T-cell (primary cell): ENCODE measurements around the gene MRRF. TPM values are rescaled to one million over a fixed set of nuclear protein-coding genes. Genes with fewer than 3 reads are reported as not detected.

Source experiments
- ATAC-seq, 4 experiments: fragments of 200-7000 bp in 3 of 4; fragments of 150-1000 bp in 1 of 4; cut with Tn5 transposase; replicated peaks in 1 of 4; 1 replicate in 3 of 4; 2 replicates in 1 of 4; pipeline ENCODE4 v1.10.0; 2021; ENCODE audit warnings: moderate library complexity in 3 of 4, mild to moderate bottlenecking in 2 of 4, moderate number of reproducible peaks in 1 of 4
- CTCF ChIA-PET, 2 donors: fragments of 300-600 bp; sonication (Branson Sonifier 250); formaldehyde crosslinking; loops; one replicate each; lab custom pipeline; 2022; ENCODE audit warnings: antibody characterized with exemption in 2 of 2; lab: Charles Lee
- POLR2A ChIA-PET, 2 donors: fragments of 300-600 bp; sonication (Branson Sonifier 250); formaldehyde crosslinking; loops; one replicate each; lab custom pipeline; 2022; ENCODE audit warnings: antibody characterized with exemption in 2 of 2; lab: Charles Lee
- DNase-seq, 35 experiments: peaks; one replicate each; pipeline versions ENCODE4 v3.0.0 to v3.0.0-alpha.2; 2013 to 2023
- H3K27ac ChIP-seq: one replicate; pipeline ENCODE4 v1.5.1; 2013; ENCODE audit warnings: low read length
- H3K27me3 ChIP-seq, 2 experiments: replicated peaks in 1 of 2; 1 replicate in 1 of 2; 2 replicates in 1 of 2; pipeline versions ENCODE4 v1.6.1 to v1.7.0; 2013; ENCODE audit warnings: low read length in 1 of 2, mixed read lengths in 1 of 2; ENCODE audit not compliant: control insufficient read depth in 2 of 2, insufficient read depth in 2 of 2; ENCODE audit errors: extremely low read depth in 1 of 2
- H3K36me3 ChIP-seq, 2 donors: 1 replicate in 1 of 2; 2 replicates in 1 of 2; pipeline versions ENCODE4 v1.6.1 to v1.7.0; 2013; ENCODE audit warnings: low read length in 1 of 2; ENCODE audit not compliant: control insufficient read depth in 2 of 2, insufficient read depth in 1 of 2; ENCODE audit errors: extremely low read depth in 1 of 2
- H3K4me1 ChIP-seq, 2 experiments: 1 replicate in 1 of 2; 2 replicates in 1 of 2; pipeline versions ENCODE4 v1.6.1 to v1.7.0; 2013; ENCODE audit warnings: low read length in 2 of 2, mixed read lengths in 1 of 2; ENCODE audit not compliant: insufficient read depth in 2 of 2, control insufficient read depth in 1 of 2; ENCODE audit errors: extremely low read depth in 1 of 2
- H3K4me3 ChIP-seq, 2 donors: 1 replicate in 1 of 2; 2 replicates in 1 of 2; pipeline versions ENCODE4 v1.5.1 to v1.7.0; 2013; ENCODE audit warnings: mild to moderate bottlenecking in 2 of 2, low read length in 1 of 2, moderate library complexity in 1 of 2; ENCODE audit not compliant: control insufficient read depth in 1 of 2; ENCODE audit errors: extremely low read depth in 1 of 2
- H3K9me3 ChIP-seq: 2 replicates; pipeline ENCODE4 v1.7.0; 2013
- H3K27ac Mint-ChIP-seq, 2 donors: one replicate each; pipeline ENCODE4 v1.8.0; 2020 to 2021; ENCODE audit warnings: mild to moderate bottlenecking in 2 of 2, mixed read lengths in 2 of 2
- H3K27me3 Mint-ChIP-seq, 2 donors: one replicate each; pipeline ENCODE4 v1.8.0; 2021 to 2022; ENCODE audit warnings: mixed read lengths in 2 of 2
- H3K36me3 Mint-ChIP-seq: one replicate; pipeline ENCODE4 v1.8.0; 2021; ENCODE audit warnings: mixed read lengths
- H3K4me1 Mint-ChIP-seq, 3 donors: one replicate each; pipeline ENCODE4 v1.8.0; 2020 to 2022; ENCODE audit warnings: mixed read lengths in 3 of 3, mild to moderate bottlenecking in 1 of 3
- H3K4me3 Mint-ChIP-seq, 3 donors: one replicate each; pipeline ENCODE4 v1.8.0; 2020 to 2022; ENCODE audit warnings: mild to moderate bottlenecking in 3 of 3, mixed read lengths in 3 of 3, moderate library complexity in 3 of 3
- H3K9me3 Mint-ChIP-seq, 3 donors: one replicate each; pipeline ENCODE4 v1.8.0; 2020 to 2022; ENCODE audit warnings: mixed read lengths in 3 of 3
- WGBS: methylation state at CpG from one replicate; pipeline ENCODE4 v1.1.5; 2013; ENCODE audit warnings: missing lambda C conversion rate; ENCODE audit not compliant: insufficient coverage; 5-methylcytosine and 5-hydroxymethylcytosine counted together
- total RNA-seq, 35 experiments: library from RNA in 6 of 35; stranded (reverse) in 6 of 35; fragments of 120-200 nt in 1 of 35; gene quantifications; one replicate each; pipeline versions ENCODE4 v1.2.1 to v1.2.4 and lab custom pipeline; 2013 to 2026

MRRF gene
- total RNA-seq, 5 donors from 2014 or later (not counting 1 experiment from before 2014, with no cell fraction given) = 27.7 to 34.1 (median 29.1) TPM

DNA sequence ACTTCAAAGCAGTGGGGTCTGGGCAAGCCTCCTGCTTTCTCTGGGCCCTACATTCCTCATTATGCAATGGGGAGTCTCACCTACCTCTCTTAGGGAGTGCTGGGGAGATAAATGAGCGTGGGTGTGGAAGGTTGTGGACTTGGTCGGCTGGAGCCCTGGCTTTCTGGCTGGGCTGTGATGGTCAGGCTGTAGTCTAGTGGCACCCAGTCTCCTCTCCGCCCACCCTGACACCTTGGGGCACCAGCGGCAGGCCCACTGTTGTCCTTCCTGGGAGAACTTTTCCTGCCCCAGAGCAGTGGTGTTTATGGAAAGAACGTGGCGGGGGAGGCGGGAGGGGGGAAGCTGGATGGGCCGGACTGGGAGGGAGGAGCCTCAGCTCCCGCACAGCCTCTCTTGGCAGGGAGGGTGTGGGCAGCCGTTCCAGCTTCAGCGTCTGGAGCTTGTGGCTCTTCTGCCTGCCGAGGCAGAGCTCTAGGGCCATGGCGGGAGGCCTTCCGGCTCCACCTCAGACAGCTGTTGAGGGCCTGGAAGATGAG lies 110.3 kb downstream of the MRRF start:
- Mint-ChIP-seq H3K4me1 (peaks cover 10 to 18% (median 12%) of the 10 kb centered on the region in 3 donors), H3K4me3 (no peak overlapping the region), H3K27me3 (peaks cover 32 to 47% of the 10 kb centered on the region in 2 donors), H3K9me3 (peaks cover 0 to 3% (median 0%) of the 10 kb centered on the region in 3 donors), H3K27ac (no peak overlapping the region), H3K36me3 (no peaks in the 10 kb centered on the region)
- Histone ChIP-seq H3K9me3 (peaks cover 4% of the 10 kb centered on the region), H3K4me3 (no peak overlapping the region), H3K4me1 (peaks cover 0 to 19% of the 10 kb centered on the region in 2 experiments), H3K27me3 (peaks cover 0 to 69% of the 10 kb centered on the region in 2 experiments), H3K27ac (no peak overlapping the region), H3K36me3 (no peaks in the 10 kb centered on the region)
- POLR2A ChIA-PET = no interaction called here
- no peak for DNase-seq
- WGBS = 81% methylated on average over 11 of the region's 14 CpGs
- no peak for ATAC-seq
- CTCF ChIA-PET = no interaction called here

DNA sequence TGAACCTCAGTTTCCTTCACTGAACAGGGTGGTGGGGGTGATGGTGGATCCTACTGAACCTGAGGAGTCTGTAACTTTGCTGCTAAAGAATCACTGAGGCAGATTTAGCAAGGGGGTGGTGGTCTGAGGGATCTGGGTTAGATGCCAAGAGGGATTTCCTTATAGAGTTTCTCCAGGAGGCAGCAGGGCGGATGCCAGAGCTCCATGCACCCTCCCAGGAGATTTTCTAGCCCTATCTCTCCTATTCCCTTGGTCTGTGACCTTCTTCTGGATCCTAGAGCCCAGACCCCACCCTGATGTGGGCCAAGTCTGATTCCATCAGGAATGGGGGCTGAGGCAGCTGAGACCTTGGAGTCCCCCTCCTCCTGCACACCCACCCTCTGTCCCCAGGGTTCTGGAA lies 112.1 kb downstream of the MRRF start:
- peaks cover 4% of the 10 kb centered on the region for H3K9me3 ChIP-seq
- H3K27ac ChIP-seq = no peak overlapping the region
- no CpG with 5 or more reads among the region's 1 CpG for WGBS
- Mint-ChIP-seq H3K4me1 (peaks cover 0 to 3% (median 3%) of the 10 kb centered on the region in 3 donors), H3K36me3 (peaks cover 2% of the 10 kb centered on the region), H3K9me3 (peaks cover 0 to 8% (median 0%) of the 10 kb centered on the region in 3 donors), H3K27ac (no peak overlapping the region), H3K4me3 (no peak overlapping the region), H3K27me3 (peaks cover 23 to 33% of the 10 kb centered on the region in 2 donors)
- ChIA-PET POLR2A (interaction anchor here in 1 of 2 donors (0.6 kb wide), 1 partner anchor 10 kb away, joined by 3 read pairs; no protein-coding TSS in a partner anchor), CTCF (no interaction called here)
- H3K4me3 ChIP-seq = no peak overlapping the region
- ATAC-seq = no peak
- DNase-seq = peak in 1 of 35 experiments; percentile 3
- peaks cover 0 to 59% of the 10 kb centered on the region in 2 experiments for H3K27me3 ChIP-seq
- H3K4me1 ChIP-seq = peaks cover 0 to 5% of the 10 kb centered on the region in 2 experiments
- H3K36me3 ChIP-seq = no peaks in the 10 kb centered on the region

DNA sequence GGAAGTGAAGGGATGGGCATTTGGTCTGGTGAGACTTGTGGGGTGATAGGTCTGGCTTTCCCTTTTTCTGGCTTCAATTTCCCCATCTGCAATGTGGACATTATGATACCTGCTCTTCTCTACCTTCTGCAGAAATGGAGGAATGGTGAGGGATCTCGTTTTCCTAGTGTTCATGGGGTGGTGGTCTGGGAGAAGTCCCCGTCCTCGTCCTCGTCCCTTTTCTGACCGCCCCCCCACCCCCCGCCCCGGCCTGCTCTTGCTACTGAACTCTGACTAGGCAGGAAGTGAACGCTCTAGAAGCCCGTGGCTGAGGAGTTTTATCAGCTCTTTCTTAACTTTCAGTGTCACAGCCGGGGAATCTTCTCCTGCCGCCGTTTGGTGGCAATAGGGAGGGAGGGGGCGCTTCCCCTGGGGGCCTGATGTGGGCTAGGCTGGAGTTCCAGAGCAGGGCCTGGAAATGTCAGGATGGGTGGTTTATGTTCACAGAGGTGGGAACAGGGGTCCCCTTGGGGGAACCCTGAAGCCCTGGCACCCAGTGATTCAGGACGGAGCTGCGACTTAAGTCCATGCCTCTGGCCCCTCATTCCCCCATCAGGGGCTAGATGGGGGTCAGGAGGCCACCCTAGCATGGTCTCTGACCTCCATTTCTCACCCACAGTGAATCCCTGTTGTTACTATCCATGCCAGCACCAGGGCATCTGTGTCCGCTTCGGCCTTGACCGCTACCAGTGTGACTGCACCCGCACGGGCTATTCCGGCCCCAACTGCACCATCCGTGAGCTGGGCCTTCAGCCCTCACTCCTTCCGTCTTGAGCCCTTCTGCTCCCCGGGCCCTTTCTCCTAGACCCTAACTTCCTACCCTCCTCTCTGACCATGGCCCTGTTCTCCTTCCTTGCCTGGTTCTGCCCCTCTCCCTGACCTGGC lies 112.8 kb downstream of the MRRF start:
- Histone ChIP-seq H3K27me3 (peaks cover 0 to 52% of the 10 kb centered on the region in 2 experiments), H3K36me3 (no peaks in the 10 kb centered on the region), H3K27ac (no peak overlapping the region), H3K4me3 (no peak overlapping the region), H3K4me1 (peaks cover 0 to 5% of the 10 kb centered on the region in 2 experiments), H3K9me3 (peaks cover 4% of the 10 kb centered on the region)
- Mint-ChIP-seq H3K27me3 (peaks cover 16 to 26% of the 10 kb centered on the region in 2 donors), H3K4me1 (no peaks in the 10 kb centered on the region), H3K36me3 (peaks cover 2% of the 10 kb centered on the region), H3K4me3 (no peak overlapping the region), H3K9me3 (peaks cover 0 to 8% (median 0%) of the 10 kb centered on the region in 3 donors), H3K27ac (no peak overlapping the region)
- ATAC-seq (peak in 1 of 4 experiments; percentile 18), DNase-seq (peak in 1 of 35 experiments; percentile 2)
- WGBS = 87% methylated on average over 10 of the region's 24 CpGs
- ChIA-PET CTCF (no interaction called here), POLR2A (interaction anchor here in 1 of 2 donors (0.6 kb wide), 1 partner anchor 9 kb away, joined by 3 read pairs; no protein-coding TSS in a partner anchor)

DNA sequence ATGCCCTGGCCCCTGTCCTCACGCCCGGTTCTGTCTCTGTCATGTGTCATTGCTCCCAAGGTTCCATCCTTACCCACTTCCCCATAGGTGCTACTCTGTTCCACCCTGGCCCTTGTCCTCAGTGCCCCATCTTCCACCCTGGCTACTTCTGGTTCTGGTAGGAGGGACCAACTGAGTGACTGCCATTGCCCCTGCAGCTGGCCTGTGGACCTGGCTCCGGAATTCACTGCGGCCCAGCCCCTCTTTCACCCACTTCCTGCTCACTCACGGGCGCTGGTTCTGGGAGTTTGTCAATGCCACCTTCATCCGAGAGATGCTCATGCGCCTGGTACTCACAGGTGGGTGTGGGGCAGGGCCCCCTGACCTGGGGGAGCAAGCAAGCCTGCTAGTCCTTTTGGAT lies 113.6 kb downstream of the MRRF start:
- H3K4me3 ChIP-seq = no peak overlapping the region
- Mint-ChIP-seq H3K4me3 (no peak overlapping the region), H3K27me3 (peaks cover 15 to 19% of the 10 kb centered on the region in 2 donors), H3K4me1 (no peaks in the 10 kb centered on the region), H3K27ac (no peak overlapping the region), H3K36me3 (peaks cover 2% of the 10 kb centered on the region), H3K9me3 (peaks cover 0 to 8% (median 0%) of the 10 kb centered on the region in 3 donors)
- peaks cover 0 to 46% of the 10 kb centered on the region in 2 experiments for H3K27me3 ChIP-seq
- H3K9me3 ChIP-seq = peaks cover 4% of the 10 kb centered on the region
- ATAC-seq (no peak), DNase-seq (no peak)
- 94% methylated on average over 4 of the region's 8 CpGs for WGBS
- ChIA-PET CTCF (no interaction called here), POLR2A (no interaction called here)
- H3K27ac ChIP-seq = no peak overlapping the region
- no peaks in the 10 kb centered on the region for H3K36me3 ChIP-seq
- peaks cover 0 to 5% of the 10 kb centered on the region in 2 experiments for H3K4me1 ChIP-seq

DNA sequence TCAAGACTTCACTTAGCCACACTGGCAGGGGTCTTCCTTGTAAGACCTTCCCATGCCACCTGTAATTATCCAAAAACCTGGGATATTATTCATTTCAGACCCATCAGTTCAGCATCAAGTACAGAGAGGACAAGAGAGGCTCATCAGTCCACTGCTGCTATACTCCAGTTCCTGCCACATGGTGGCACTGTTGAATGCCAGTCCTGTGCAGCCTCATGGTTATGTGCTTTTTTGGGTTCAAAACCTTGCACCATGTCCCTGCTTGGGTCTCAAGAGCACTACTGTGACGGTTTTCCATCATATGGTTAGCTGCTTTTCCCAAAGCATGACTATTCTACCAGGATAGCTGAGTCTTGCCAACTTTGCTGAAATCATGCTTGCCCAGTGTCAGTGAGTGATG lies 114.7 kb downstream of the MRRF start:
- WGBS = 38% methylated on average over 1 of the region's 1 CpG
- no peak overlapping the region for H3K4me3 Mint-ChIP-seq
- no peaks in the 10 kb centered on the region for H3K36me3 ChIP-seq
- H3K27ac ChIP-seq = no peak overlapping the region
- peaks cover 2% of the 10 kb centered on the region for H3K36me3 Mint-ChIP-seq
- peaks cover 0 to 42% of the 10 kb centered on the region in 2 experiments for H3K27me3 ChIP-seq
- peaks cover 0 to 5% of the 10 kb centered on the region in 2 experiments for H3K4me1 ChIP-seq
- H3K27me3 Mint-ChIP-seq = peaks cover 12 to 15% of the 10 kb centered on the region in 2 donors
- H3K9me3 Mint-ChIP-seq = peaks cover 0 to 8% (median 0%) of the 10 kb centered on the region in 3 donors
- ATAC-seq = no peak
- peaks cover 4% of the 10 kb centered on the region for H3K9me3 ChIP-seq
- ChIA-PET CTCF (interaction anchor here in 1 of 2 donors (0.5 kb wide), 1 partner anchor 645 kb away, joined by 3 read pairs; no protein-coding TSS in a partner anchor), POLR2A (no interaction called here)
- no peak overlapping the region for H3K4me3 ChIP-seq
- H3K4me1 Mint-ChIP-seq = no peaks in the 10 kb centered on the region
- DNase-seq = no peak
- no peak overlapping the region for H3K27ac Mint-ChIP-seq

DNA sequence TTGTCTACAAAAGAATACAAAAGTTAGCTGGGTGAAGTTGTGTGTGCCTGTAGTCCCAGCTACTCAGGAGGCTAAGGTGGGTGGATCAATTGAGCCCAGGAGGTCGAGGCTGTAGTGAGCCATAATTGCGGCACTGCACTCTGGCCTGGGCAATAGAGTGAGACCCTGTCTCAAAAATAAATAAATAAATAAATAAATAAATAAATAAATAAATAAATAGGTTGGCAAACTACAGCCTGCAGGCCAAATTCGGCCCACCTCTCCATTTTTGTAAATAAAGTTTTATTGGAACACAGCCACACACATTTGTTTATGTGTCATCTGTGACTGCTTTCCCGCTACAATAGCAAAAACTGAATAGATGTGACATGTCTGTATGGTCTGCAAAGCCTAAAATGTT lies 115.6 kb downstream of the MRRF start:
- Mint-ChIP-seq H3K4me1 (no peaks in the 10 kb centered on the region), H3K36me3 (peaks cover 2% of the 10 kb centered on the region), H3K4me3 (no peak overlapping the region), H3K9me3 (peaks cover 0 to 8% (median 0%) of the 10 kb centered on the region in 3 donors), H3K27me3 (peaks cover 12 to 15% of the 10 kb centered on the region in 2 donors), H3K27ac (no peak overlapping the region)
- H3K27me3 ChIP-seq = peaks cover 0 to 35% of the 10 kb centered on the region in 2 experiments
- ChIA-PET CTCF (no interaction called here), POLR2A (no interaction called here)
- ATAC-seq (no peak), DNase-seq (no peak)
- peaks cover 4% of the 10 kb centered on the region for H3K9me3 ChIP-seq
- no peak overlapping the region for H3K27ac ChIP-seq
- WGBS = no CpG with 5 or more reads among the region's 4 CpGs
- H3K36me3 ChIP-seq = no peaks in the 10 kb centered on the region
- no peak overlapping the region for H3K4me3 ChIP-seq
- peaks cover 0 to 5% of the 10 kb centered on the region in 2 experiments for H3K4me1 ChIP-seq
